HG02759 (cell line): ENCODE measurements around the gene MBD2.
"Not testable (repeated sequence)": the region's sequence is repeated elsewhere in the genome, so short reads cannot be mapped to it uniquely, and the experiment has no call there.

Experiments
- ATAC-seq: cut with Tn5 transposase; IDR thresholded peaks from one replicate; pipeline ENCODE4 v1.9.1; 2021; ENCODE audit warnings: mild to moderate bottlenecking, moderate library complexity; ENCODE audit not compliant: unreplicated experiment

Gene MBD2

GRCh38 chr18:54155412-54155811, 69.1 kb downstream of the MBD2 start:
- ATAC-seq, result no peak

- no peak for ATAC-seq
Observed at GRCh38 chr18:54154231-54154630, 70.2 kb downstream of the MBD2 start.

- ATAC-seq, result no peak
Observed at GRCh38 chr18:54151376-54151775, 73.1 kb downstream of the MBD2 start.

- no peak for ATAC-seq
Observed at GRCh38 chr18:54150226-54150625, 74.2 kb downstream of the MBD2 start.

GRCh38 chr18:54149078-54149697, 75.3 kb downstream of the MBD2 start:
- peak; percentile 58 for ATAC-seq

GRCh38 chr18:54148678-54149077, 75.8 kb downstream of the MBD2 start:
- ATAC-seq, result no peak

- ATAC-seq, result no peak
Observed at GRCh38 chr18:54148151-54148550, 76.3 kb downstream of the MBD2 start.

- peak; percentile 79 for ATAC-seq
Observed at GRCh38 chr18:54147439-54147838, 77.0 kb downstream of the MBD2 start.

- no peak for ATAC-seq
Observed at GRCh38 chr18:54141041-54141608, 83.3 kb downstream of the MBD2 start.

GRCh38 chr18:54140641-54141040, 83.8 kb downstream of the MBD2 start:
- ATAC-seq, result no peak

GRCh38 chr18:54135216-54135615, 89.3 kb downstream of the MBD2 start:
- no peak for ATAC-seq

- no peak for ATAC-seq
Observed at GRCh38 chr18:54134053-54134452, 90.4 kb downstream of the MBD2 start.

GRCh38 chr18:54130631-54131030, 93.8 kb downstream of the MBD2 start:
- no peak for ATAC-seq

- ATAC-seq, result no peak
Observed at GRCh38 chr18:54130177-54130576, 94.3 kb downstream of the MBD2 start.

- no peak for ATAC-seq
Observed at GRCh38 chr18:54129448-54130067, 94.9 kb downstream of the MBD2 start.

- ATAC-seq, result peak; percentile 85
Observed at GRCh38 chr18:54127759-54128378, 96.6 kb downstream of the MBD2 start.

GRCh38 chr18:54125429-54125828, 99.0 kb downstream of the MBD2 start:
- ATAC-seq, result peak; percentile 52

GRCh38 chr18:54123720-54124440, 100.6 kb downstream of the MBD2 start:
- not testable (repeated sequence) for ATAC-seq

GRCh38 chr18:54119524-54120019, 104.9 kb downstream of the MBD2 start:
- ATAC-seq, result peak; percentile 91

- ATAC-seq, result no peak
Observed at GRCh38 chr18:54117853-54118773, 106.4 kb downstream of the MBD2 start.
